C4-2B (cell line): Measurements from ENCODE around the gene GMPR2.

Source experiments
- CTCF ChIP-seq: fragments of 450-650 bp; conservative IDR thresholded peaks from 2 replicates; pipeline ENCODE4 v1.5.1; 2017; ENCODE audit warnings: mild to moderate bottlenecking
- ZFX ChIP-seq: fragments of 450-650 bp; IDR thresholded peaks from 2 replicates; pipeline ENCODE4 v1.6.1; 2017

DNA sequence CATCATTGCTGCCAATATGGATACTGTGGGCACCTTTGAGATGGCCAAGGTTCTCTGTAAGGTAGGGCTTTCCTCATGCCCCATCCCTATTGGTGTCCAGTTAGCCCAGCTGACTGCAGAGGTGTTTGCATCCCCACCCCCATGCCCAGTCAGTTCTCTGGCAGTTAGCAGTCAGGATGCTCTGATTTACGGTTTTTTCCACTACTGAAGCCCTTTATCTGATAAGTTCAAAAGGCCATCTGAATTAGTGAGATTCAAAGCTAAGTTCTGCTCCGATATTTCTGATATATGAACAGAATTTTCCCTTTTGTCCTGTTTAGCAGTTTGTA, 773 bp downstream of the GMPR2 start:
- TF ChIP-seq CTCF (no peak), ZFX (no peak)
